ENCODE results near the gene CACNA2D3. TPM values are rescaled to one million over a fixed set of nuclear protein-coding genes. Genes with fewer than 3 reads are reported as not detected.

The CACNA2D3 gene
- total RNA-seq, 1 experiment from 2014 or later = 0.59 TPM

DNA sequence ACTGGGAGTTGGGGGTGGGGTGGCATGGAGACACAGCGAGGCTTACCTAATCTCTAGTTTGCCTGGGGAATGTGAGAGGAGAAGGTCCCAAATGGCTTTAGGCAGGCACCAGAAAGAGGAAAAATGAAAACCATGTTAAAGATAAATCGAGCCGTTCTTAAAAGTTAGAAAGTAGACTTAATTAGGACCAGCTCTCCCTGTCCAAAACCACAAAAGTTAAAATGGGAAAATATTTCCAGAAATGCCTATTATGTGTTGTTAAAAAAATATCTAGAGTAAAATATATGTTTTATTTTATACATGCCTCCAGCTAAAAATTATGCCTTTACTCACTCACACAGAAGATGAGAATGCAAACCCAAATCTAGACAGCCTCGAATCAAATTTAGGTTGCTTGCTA lies 755.4 kb downstream of the CACNA2D3 start:
- ChIA-PET POLR2A (ENCODE audit: unreplicated experiment) (no interaction called here), CTCF (no interaction called here)
- Histone ChIP-seq H3F3A (ENCODE audit: insufficient read depth, low read depth) (peaks cover 7% of the 10 kb centered on the region; the same call in 1 of the 2 replicates), H3K79me2 (ENCODE audit: low read depth) (no peaks in the 10 kb centered on the region), H3K36me3 (ENCODE audit: low read depth) (no peaks in the 10 kb centered on the region), H3K9me2 (ENCODE audit: insufficient read depth) (no peaks in the 10 kb centered on the region), H3K27me3 (ENCODE audit: insufficient read depth, low read depth) (no peaks in the 10 kb centered on the region), H4K20me1 (ENCODE audit: insufficient read depth) (no peaks in the 10 kb centered on the region), H3K27ac (no peak overlapping the region), H3K4me1 (replicated peaks; ENCODE audit: insufficient read depth) (peaks cover 29% of the 10 kb centered on the region), H3K9me3 (ENCODE audit: insufficient read depth, low read depth) (no peaks in the 10 kb centered on the region), H2AFZ (no peak overlapping the region), H3K4me2 (no peak overlapping the region), H3K4me3 (no peak overlapping the region)
- no TSS peak for BruUV-seq (replicated peaks)
- DNase-seq = peak in 1 of 2 experiments; percentile 8
- TF ChIP-seq EZH2 (IDR thresholded peaks at IDR 0.05; ENCODE audit: low read depth) = no peak
- TF ChIP-seq, protein P1, sequence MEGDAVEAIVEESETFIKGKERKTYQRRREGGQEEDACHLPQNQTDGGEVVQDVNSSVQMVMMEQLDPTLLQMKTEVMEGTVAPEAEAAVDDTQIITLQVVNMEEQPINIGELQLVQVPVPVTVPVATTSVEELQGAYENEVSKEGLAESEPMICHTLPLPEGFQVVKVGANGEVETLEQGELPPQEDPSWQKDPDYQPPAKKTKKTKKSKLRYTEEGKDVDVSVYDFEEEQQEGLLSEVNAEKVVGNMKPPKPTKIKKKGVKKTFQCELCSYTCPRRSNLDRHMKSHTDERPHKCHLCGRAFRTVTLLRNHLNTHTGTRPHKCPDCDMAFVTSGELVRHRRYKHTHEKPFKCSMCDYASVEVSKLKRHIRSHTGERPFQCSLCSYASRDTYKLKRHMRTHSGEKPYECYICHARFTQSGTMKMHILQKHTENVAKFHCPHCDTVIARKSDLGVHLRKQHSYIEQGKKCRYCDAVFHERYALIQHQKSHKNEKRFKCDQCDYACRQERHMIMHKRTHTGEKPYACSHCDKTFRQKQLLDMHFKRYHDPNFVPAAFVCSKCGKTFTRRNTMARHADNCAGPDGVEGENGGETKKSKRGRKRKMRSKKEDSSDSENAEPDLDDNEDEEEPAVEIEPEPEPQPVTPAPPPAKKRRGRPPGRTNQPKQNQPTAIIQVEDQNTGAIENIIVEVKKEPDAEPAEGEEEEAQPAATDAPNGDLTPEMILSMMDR (conservative IDR thresholded peaks at IDR 0.05) = no peak
- intact Hi-C loops (cut with micrococcal nuclease; ENCODE audit: unreplicated experiment) = no loop called here

DNA sequence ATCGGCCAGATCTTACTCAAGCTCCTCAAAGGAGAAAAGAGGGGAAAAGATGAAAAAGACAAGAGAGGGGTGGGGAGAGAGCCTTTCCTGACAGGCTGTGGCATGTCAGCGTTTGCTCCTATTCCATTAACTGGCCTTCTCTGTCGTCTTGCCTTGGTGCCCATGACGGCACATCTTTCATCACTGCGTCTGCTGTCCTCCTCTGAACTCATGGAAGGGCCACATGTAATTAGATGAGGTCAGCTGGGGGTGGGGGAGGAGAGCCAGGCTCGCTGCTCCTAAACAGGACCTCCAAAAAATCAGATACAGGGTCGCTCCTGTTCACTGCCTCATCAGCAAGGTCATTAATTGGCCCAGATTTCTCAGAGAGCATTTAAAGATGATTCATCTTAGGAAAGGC lies 755.8 kb downstream of the CACNA2D3 start:
- no peak overlapping the region for H2AFZ ChIP-seq
- no peaks in the 10 kb centered on the region for H3K27me3 ChIP-seq (ENCODE audit: insufficient read depth, low read depth)
- H3K4me2 ChIP-seq = no peak overlapping the region
- H3K4me3 ChIP-seq = no peak overlapping the region
- DNase-seq = no peak
- TF ChIP-seq, protein P1 (conservative IDR thresholded peaks at IDR 0.05) = no peak
- TF ChIP-seq EZH2 (IDR thresholded peaks at IDR 0.05; ENCODE audit: low read depth) = no peak
- ChIA-PET CTCF (no interaction called here), POLR2A (ENCODE audit: unreplicated experiment) (no interaction called here)
- H3K36me3 ChIP-seq (ENCODE audit: low read depth) = no peaks in the 10 kb centered on the region
- peaks cover 29% of the 10 kb centered on the region for H3K4me1 ChIP-seq (replicated peaks; ENCODE audit: insufficient read depth)
- intact Hi-C loops (cut with micrococcal nuclease; ENCODE audit: unreplicated experiment) = no loop called here
- no peaks in the 10 kb centered on the region for H3K9me3 ChIP-seq (ENCODE audit: insufficient read depth, low read depth)
- no peaks in the 10 kb centered on the region for H4K20me1 ChIP-seq (ENCODE audit: insufficient read depth)
- H3K27ac ChIP-seq = no peak overlapping the region
- no peaks in the 10 kb centered on the region for H3K9me2 ChIP-seq (ENCODE audit: insufficient read depth)
- BruUV-seq (replicated peaks) = no TSS peak
- H3K79me2 ChIP-seq (ENCODE audit: low read depth) = no peaks in the 10 kb centered on the region
- peaks cover 12% of the 10 kb centered on the region; the same call in 1 of the 2 replicates for H3F3A ChIP-seq (ENCODE audit: insufficient read depth, low read depth)

DNA sequence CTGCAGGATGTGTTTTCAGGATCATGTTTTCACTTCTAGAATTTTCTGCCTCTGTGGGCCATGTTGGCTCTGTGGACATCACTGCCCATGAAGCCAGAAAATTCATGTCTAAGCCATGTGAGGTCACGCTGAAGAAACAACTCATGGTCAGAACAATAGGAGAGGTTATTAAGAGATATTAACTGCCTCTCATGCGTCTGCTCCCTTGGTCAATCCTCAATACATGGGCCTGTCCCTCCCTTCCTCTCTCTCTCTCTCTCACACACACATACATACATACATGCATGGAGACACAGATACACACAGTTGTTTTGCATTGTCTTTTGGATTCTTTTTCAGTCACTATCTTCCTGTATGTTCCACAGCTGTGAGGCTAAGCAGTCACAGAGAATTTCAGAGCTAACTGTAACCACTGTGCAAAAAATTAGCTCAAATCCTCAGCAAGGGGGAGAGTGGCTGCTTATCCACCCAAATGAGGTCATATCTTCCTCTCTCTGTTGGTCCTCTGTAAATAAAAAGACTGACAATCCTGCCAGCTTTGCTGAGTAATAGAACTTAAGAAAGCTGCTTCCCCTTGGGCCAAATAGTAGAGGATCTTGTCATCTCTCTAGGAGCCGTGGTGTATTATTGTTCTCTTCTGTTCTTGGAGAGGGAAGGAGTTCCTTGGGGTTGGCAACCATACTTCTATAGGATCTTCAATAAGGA lies 759.9 kb downstream of the CACNA2D3 start:
- H3K4me2 ChIP-seq = 0 out of 2 replicates have a peak overlapping the region, but pooled peaks have one; percentile 5
- ChIA-PET POLR2A (ENCODE audit: unreplicated experiment) (interaction anchor here (0.5 to 0.7 kb wide), 3 partner anchors 8 to 608 kb away, joined by 3 to 7 read pairs (median 3); no protein-coding TSS in a partner anchor), CTCF (no interaction called here)
- DNase-seq = peak in 1 of 2 experiments; percentile 85
- intact Hi-C loops (cut with micrococcal nuclease; ENCODE audit: unreplicated experiment) = loop anchor here (1.0 kb wide), 1 partner anchor 9 kb away; no protein-coding TSS in a partner anchor
- no peak overlapping the region for H3K4me3 ChIP-seq
- H2AFZ ChIP-seq = no peak overlapping the region
- peaks cover 12% of the 10 kb centered on the region; the same call in 1 of the 2 replicates for H3F3A ChIP-seq (ENCODE audit: insufficient read depth, low read depth)
- BruUV-seq (replicated peaks) = no TSS peak
- no peaks in the 10 kb centered on the region for H4K20me1 ChIP-seq (ENCODE audit: insufficient read depth)
- H3K4me1 ChIP-seq (replicated peaks; ENCODE audit: insufficient read depth) = peaks cover 12% of the 10 kb centered on the region
- H3K36me3 ChIP-seq (ENCODE audit: low read depth) = no peaks in the 10 kb centered on the region
- no peaks in the 10 kb centered on the region for H3K79me2 ChIP-seq (ENCODE audit: low read depth)
- H3K27ac ChIP-seq = no peak overlapping the region
- no peaks in the 10 kb centered on the region for H3K9me2 ChIP-seq (ENCODE audit: insufficient read depth)
- H3K27me3 ChIP-seq (ENCODE audit: insufficient read depth, low read depth) = no peaks in the 10 kb centered on the region
- no peaks in the 10 kb centered on the region for H3K9me3 ChIP-seq (ENCODE audit: insufficient read depth, low read depth)
- TF ChIP-seq, protein P1 (conservative IDR thresholded peaks at IDR 0.05) = no peak
- TF ChIP-seq EZH2 (IDR thresholded peaks at IDR 0.05; ENCODE audit: low read depth) = no peak

All from PC-9 (cell line).